ENCODE results near the gene RPL9.
"Not testable (repeated sequence)": the region's sequence is repeated elsewhere in the genome, so short reads cannot be mapped to it uniquely, and the experiment has no call there.

The RPL9 gene

DNA sequence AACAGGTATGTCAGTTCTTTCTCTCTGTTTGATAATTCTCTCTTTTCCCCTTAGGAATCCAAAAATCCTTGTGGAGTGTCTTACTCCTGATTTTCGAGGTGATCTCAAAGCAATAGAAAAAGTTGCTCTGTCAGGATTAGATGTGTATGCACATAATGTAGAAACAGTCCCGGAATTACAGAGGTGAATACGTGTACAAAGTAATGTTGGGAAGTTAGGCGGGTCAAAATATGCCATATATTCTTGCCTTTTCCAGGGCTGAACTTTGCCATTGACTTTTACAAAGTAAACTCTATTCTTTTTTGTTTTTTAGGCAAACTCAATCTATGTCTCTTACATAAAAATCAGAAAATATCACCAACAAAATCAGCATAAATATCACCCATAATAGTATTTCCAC is 8.7 kb upstream of the RPL9 start:
- no peak overlapping the region for H3K27ac ChIP-seq
- POLR2A ChIA-PET (ENCODE audit: low non-redundant PET) = no interaction called here
- TF ChIP-seq, protein P1, sequence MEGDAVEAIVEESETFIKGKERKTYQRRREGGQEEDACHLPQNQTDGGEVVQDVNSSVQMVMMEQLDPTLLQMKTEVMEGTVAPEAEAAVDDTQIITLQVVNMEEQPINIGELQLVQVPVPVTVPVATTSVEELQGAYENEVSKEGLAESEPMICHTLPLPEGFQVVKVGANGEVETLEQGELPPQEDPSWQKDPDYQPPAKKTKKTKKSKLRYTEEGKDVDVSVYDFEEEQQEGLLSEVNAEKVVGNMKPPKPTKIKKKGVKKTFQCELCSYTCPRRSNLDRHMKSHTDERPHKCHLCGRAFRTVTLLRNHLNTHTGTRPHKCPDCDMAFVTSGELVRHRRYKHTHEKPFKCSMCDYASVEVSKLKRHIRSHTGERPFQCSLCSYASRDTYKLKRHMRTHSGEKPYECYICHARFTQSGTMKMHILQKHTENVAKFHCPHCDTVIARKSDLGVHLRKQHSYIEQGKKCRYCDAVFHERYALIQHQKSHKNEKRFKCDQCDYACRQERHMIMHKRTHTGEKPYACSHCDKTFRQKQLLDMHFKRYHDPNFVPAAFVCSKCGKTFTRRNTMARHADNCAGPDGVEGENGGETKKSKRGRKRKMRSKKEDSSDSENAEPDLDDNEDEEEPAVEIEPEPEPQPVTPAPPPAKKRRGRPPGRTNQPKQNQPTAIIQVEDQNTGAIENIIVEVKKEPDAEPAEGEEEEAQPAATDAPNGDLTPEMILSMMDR (conservative IDR thresholded peaks at IDR 0.05; ENCODE audit: low read depth) = no peak
- CTCF ChIA-PET = no interaction called here
- DNase-seq (ENCODE audit: low spot score) = no peak

DNA sequence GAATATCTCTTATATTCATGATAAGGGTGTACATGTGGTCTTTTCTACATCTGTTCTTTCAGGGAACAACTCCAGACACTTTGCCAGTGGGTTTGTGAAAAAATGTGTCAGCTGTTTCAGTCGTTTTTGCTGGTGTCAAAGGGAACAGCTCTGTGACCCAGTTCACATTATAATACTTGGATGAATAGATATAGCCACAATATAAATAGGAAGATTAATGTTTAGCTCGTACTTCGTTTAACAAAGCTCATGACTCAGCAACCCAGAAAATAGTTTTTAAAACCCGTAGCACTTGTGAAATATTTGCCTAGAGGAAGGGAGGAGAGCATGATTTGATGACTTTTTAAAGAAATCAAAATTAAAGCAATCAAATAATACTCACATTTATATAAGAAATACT is 8.0 kb upstream of the RPL9 start:
- TF ChIP-seq, protein P1 (conservative IDR thresholded peaks at IDR 0.05; ENCODE audit: low read depth) = no peak
- ChIA-PET POLR2A (ENCODE audit: low non-redundant PET) (no interaction called here), CTCF (interaction anchor here (0.5 to 1.4 kb wide), 4 partner anchors 16 to 712 kb away, joined by 3 to 4 read pairs (median 4); no protein-coding TSS in a partner anchor)
- no peak for DNase-seq (ENCODE audit: low spot score)
- no peak overlapping the region for H3K27ac ChIP-seq

DNA sequence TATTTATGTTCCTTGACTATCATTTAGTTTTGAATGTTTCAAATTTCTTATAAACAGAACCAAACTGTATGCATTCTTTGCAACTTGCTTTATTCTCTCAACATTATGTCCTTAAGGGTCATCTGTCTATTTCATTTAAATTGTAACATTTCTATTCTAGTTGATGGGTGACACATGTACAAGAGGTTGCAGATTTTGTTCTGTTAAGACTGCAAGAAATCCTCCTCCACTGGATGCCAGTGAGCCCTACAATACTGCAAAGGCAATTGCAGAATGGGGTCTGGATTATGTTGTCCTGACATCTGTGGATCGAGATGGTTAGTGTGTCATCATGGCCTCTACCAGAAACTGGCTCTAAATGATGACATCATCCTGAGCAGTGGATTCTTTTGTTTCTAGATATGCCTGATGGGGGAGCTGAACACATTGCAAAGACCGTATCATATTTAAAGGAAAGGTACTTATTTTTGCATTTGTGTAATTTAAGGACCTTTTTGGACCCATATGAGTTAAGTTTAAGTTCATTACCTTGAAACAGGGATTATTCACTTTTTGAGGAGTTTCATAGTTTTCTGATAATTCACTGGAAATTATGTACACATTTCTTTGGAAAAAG is 6.3 kb upstream of the RPL9 start:
- CTCF ChIA-PET = no interaction called here
- no peak overlapping the region for H3K27ac ChIP-seq
- POLR2A ChIA-PET (ENCODE audit: low non-redundant PET) = no interaction called here
- TF ChIP-seq, protein P1 (conservative IDR thresholded peaks at IDR 0.05; ENCODE audit: low read depth) = no peak
- DNase-seq (ENCODE audit: low spot score) = peak; percentile 30

DNA sequence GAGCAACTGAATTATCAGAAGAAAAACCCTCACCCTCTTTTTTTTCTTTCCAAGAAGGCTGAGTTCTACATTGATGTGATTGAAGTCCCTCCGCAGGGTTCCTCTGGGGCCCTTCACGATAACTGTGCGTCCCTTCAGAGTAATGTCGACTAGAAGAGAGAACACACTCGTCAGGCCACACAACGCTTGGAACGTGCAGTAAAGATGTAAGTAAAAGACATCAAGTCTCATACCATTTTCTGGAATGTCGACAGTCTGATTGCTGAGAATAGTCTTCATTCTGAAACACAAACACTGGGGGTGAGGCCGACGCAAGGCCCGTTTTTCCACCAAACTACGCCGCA is 589 bp downstream of the RPL9 start:
- H3K27ac ChIP-seq = peak overlapping the region; percentile 92
- DNase-seq (ENCODE audit: low spot score); CTCF ChIA-PET: not testable (repeated sequence)
- POLR2A ChIA-PET (ENCODE audit: low non-redundant PET) = interaction anchor here (0.5 to 0.6 kb wide), 2 partner anchors 54 to 254 kb away, joined by 4 to 5 read pairs; no protein-coding TSS in a partner anchor

DNA sequence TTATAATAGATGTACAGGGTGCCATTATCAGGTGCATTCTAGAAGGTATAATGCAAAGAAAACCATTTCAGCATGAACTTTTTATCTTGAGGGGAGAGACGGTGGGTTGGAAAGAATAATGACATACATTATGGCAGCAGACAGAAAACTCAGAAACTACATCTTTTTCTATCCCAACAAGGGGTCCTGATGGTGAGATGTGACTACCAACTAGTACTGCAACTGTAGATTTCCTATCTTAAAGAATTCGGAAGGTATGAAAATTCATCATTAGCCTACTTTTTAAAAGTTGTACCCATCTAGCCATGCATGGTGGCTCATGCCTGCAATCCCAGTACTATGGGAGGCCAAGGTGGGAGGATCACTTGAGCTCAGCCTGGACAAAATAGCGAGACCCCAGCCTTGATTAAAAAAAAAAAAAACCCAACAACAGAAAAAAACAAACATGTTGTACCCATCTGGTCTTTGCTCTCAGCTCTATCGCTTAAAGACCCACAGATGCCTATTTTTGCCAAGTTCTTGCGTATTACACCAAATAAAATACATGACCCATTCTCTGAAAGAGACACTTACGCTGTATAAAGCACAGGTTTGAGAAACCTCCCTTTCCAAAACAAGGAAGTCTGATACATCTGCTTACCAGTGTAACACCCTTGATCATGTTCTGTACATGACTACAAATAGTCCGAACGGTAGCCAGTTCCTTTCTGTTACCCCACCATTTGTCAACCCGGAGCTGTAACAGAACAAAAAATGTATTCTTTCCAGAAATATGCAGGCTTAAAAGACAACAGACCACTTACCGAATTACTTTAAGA is 1.6 kb downstream of the RPL9 start:
- no peak overlapping the region for H3K27ac ChIP-seq
- TF ChIP-seq, protein P1 (conservative IDR thresholded peaks at IDR 0.05; ENCODE audit: low read depth) = no peak
- POLR2A ChIA-PET (ENCODE audit: low non-redundant PET) = interaction anchor here (0.6 kb wide), 1 partner anchor 59 kb away, joined by 3 read pairs; no protein-coding TSS in a partner anchor
- no peak for DNase-seq (ENCODE audit: low spot score)
- CTCF ChIA-PET = interaction anchor here (0.6 kb wide), 1 partner anchor 1297 kb away, joined by 3 read pairs; no protein-coding TSS in a partner anchor

DNA sequence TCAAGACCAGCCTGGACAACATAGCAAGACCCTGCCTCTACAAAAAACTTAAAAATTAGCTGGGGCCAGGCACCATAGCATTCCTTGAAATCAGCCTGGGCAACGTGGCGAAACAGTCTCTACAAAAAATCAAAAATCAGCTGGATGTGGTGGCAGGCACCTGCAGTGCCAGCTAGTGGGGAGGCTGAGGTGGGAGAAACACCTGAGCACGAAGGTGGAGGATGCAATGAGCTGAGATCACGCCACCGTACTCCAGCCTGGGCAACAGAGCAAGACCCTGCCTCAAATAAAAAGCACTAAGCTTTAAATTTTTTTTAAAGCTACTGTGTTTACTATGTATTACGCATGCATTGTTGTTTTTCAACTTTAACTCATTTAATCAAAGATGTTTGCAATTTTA is 3.2 kb downstream of the RPL9 start:
- TF ChIP-seq, protein P1 (conservative IDR thresholded peaks at IDR 0.05; ENCODE audit: low read depth) = no peak
- H3K27ac ChIP-seq = no peak overlapping the region
- POLR2A ChIA-PET (ENCODE audit: low non-redundant PET) = no interaction called here
- CTCF ChIA-PET = interaction anchor here (0.6 kb wide), 1 partner anchor 54 kb away, joined by 4 read pairs; no protein-coding TSS in a partner anchor
- DNase-seq (ENCODE audit: low spot score) = no peak

DNA sequence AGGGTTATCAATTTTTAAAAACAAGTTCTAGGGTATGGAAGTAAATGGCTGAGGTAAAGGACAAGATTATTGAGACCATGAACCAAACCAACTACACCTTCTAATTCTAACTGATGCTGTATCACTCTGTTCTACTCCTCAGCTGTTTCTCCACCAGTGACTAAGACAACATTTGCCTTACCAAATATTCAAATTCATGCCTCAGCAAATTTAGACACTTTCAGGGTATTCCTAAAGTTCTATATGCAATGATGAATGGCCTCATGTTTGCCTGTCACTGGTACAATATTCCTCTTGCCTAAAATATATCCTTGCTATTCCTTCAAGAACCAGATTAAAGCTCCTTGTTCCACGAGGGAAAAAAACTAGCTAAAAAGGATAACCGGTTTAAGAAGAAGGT is 5.0 kb downstream of the RPL9 start:
- CTCF ChIA-PET = no interaction called here
- TF ChIP-seq, protein P1 (conservative IDR thresholded peaks at IDR 0.05; ENCODE audit: low read depth) = no peak
- POLR2A ChIA-PET (ENCODE audit: low non-redundant PET) = no interaction called here
- DNase-seq (ENCODE audit: low spot score) = no peak
- no peak overlapping the region for H3K27ac ChIP-seq

Data from RWPE1 (cell line).